ENCODE results near the gene LRBA. TPM values are rescaled to one million over a fixed set of nuclear protein-coding genes. Genes with fewer than 3 reads are reported as not detected.

The LRBA gene
- polyA plus RNA-seq, 1 of the 3 experiments (the other 2 are of a cell fraction) = 11.4 TPM

- TF ChIP-seq REST (IDR thresholded peaks at IDR 0.05; ENCODE audit: low read depth, low read length) (no peak), RCOR1 (IDR thresholded peaks at IDR 0.05; ENCODE audit: low read length) (no peak), RXRA (IDR thresholded peaks at IDR 0.05; ENCODE audit: borderline replicate concordance, low read depth) (no peak), ELF1 (IDR thresholded peaks at IDR 0.05) (no peak), POLR2AphosphoS5 (IDR thresholded peaks at IDR 0.05; ENCODE audit: low read depth, low read length) (no peak), GATA2 (CRISPR knock-in tag; IDR thresholded peaks at IDR 0.05) (no peak), TAF1 (IDR thresholded peaks at IDR 0.05; ENCODE audit: borderline replicate concordance, low read depth, low read length) (no peak), MAX (IDR thresholded peaks at IDR 0.05; ENCODE audit: low read depth) (no peak), NRF1 (IDR thresholded peaks at IDR 0.05; ENCODE audit: low read depth, low read length) (no peak), RFX5 (IDR thresholded peaks at IDR 0.05; ENCODE audit: low read length) (no peak), FOXJ3 (CRISPR knock-in tag; IDR thresholded peaks at IDR 0.05) (no peak)
These were observed 538.3 kb downstream of the LRBA start (continued) for GRCh38 chr4:150476776-150477175.

GRCh38 chr4:150475763-150476162, 539.3 kb downstream of the LRBA start:
- ChIA-PET POLR2A (no interaction called here), CTCF (no interaction called here)
- no peak for DNase-seq
- TF ChIP-seq ZBTB33 (IDR thresholded peaks at IDR 0.05; ENCODE audit: borderline replicate concordance, low read depth) (no peak), TAF1 (IDR thresholded peaks at IDR 0.05; ENCODE audit: borderline replicate concordance, low read depth, low read length) (no peak), EP300 (IDR thresholded peaks at IDR 0.05; ENCODE audit: borderline replicate concordance in 1 of 2, low read depth in 1 of 2, low read length in 1 of 2) (no peak), FOXJ3 (CRISPR knock-in tag; IDR thresholded peaks at IDR 0.05) (no peak), USF2 (IDR thresholded peaks at IDR 0.05; ENCODE audit: borderline replicate concordance, low read depth, low read length) (no peak), ELF1 (IDR thresholded peaks at IDR 0.05) (no peak), USF1 (IDR thresholded peaks at IDR 0.05; ENCODE audit: borderline replicate concordance, low read depth) (no peak), REST (IDR thresholded peaks at IDR 0.05; ENCODE audit: low read depth, low read length) (no peak), TCF12 (IDR thresholded peaks at IDR 0.05) (no peak), FOSL2 (IDR thresholded peaks at IDR 0.05; ENCODE audit: borderline replicate concordance, low read depth) (no peak), RCOR1 (IDR thresholded peaks at IDR 0.05; ENCODE audit: low read length) (no peak), MXI1 (IDR thresholded peaks at IDR 0.05; ENCODE audit: low read depth, low read length) (no peak), SIN3A (IDR thresholded peaks at IDR 0.05; ENCODE audit: borderline replicate concordance, low read depth, low read length) (no peak), YY1 (IDR thresholded peaks at IDR 0.05; ENCODE audit: low read depth) (no peak), FOXM1 (IDR thresholded peaks at IDR 0.05; ENCODE audit: low read depth) (no peak)

More at GRCh38 chr4:150475763-150476162, 539.3 kb downstream of the LRBA start:
- Histone ChIP-seq H3K36me3 (replicated peaks in 1 of 2; ENCODE audit: control insufficient read depth in 1 of 2, insufficient read depth in 2 of 2, low read length in 1 of 2) (peaks cover 0 to 9% of the 10 kb centered on the region in 2 experiments), H3K79me2 (ENCODE audit: insufficient read depth) (no peaks in the 10 kb centered on the region), H3K9me2 (no peaks in the 10 kb centered on the region), H3K9ac (no peak overlapping the region), H3K4me3 (ENCODE audit: low read depth in 2 of 2, low read length in 1 of 2) (no peak overlapping the region), H3F3A (replicated peaks; ENCODE audit: insufficient read depth) (no peaks in the 10 kb centered on the region), H3K4me1 (ENCODE audit: control insufficient read depth in 1 of 2, insufficient read depth in 2 of 2, low read depth in 1 of 2, low read length in 1 of 2) (no peaks in the 10 kb centered on the region), H3K9me3 (no peaks in the 10 kb centered on the region), H4K20me1 (ENCODE audit: insufficient read depth) (no peaks in the 10 kb centered on the region), H3K27me3 (ENCODE audit: insufficient read depth) (no peaks in the 10 kb centered on the region), H3K27ac (ENCODE audit: low read depth in 2 of 2, low read length in 1 of 2) (no peak overlapping the region), H2AFZ (ENCODE audit: low read depth) (no peak overlapping the region), H3K4me2 (no peak overlapping the region)
- 94% methylated on average over 1 of the region's 1 CpG for WGBS (ENCODE audit: low lambda C conversion rate)

All from SK-N-SH (cell line).